Measurements from ENCODE around the gene PDHX.

DNA sequence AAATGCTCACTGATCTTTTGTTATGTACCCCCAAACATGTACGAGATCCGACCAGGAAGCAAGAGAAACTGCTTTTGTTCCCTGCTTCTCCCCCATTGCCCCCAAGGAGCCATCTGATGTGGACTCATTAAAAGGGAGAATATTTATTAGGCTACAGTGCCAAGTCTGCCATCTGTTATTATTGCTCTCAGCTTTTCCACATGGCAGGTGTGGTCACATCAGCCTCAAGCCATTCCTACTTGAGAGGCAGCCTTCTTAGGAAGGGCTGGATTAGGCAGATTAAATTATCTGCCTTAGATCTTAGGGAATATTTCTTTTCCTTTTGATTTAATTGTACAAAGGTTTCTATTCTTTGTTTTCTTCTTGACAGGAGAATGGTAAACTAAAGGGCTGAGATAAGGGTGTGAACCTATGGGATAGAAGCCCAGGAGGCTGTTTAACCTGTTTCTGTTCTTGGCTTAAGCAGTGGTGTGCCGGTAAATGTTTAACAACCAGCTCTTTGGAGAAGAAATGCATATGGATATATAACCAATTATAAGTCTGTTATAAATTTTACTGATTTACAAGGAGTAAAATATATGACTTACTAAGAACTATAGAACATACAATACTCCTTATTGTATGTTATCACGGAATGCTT is 88.8 kb downstream of the PDHX start:
- TF ChIP-seq, protein P1, sequence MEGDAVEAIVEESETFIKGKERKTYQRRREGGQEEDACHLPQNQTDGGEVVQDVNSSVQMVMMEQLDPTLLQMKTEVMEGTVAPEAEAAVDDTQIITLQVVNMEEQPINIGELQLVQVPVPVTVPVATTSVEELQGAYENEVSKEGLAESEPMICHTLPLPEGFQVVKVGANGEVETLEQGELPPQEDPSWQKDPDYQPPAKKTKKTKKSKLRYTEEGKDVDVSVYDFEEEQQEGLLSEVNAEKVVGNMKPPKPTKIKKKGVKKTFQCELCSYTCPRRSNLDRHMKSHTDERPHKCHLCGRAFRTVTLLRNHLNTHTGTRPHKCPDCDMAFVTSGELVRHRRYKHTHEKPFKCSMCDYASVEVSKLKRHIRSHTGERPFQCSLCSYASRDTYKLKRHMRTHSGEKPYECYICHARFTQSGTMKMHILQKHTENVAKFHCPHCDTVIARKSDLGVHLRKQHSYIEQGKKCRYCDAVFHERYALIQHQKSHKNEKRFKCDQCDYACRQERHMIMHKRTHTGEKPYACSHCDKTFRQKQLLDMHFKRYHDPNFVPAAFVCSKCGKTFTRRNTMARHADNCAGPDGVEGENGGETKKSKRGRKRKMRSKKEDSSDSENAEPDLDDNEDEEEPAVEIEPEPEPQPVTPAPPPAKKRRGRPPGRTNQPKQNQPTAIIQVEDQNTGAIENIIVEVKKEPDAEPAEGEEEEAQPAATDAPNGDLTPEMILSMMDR (IDR thresholded peaks at IDR 0.05; ENCODE audit: low read length): no peak
- no peak for TF ChIP-seq EZH2 (optimal IDR thresholded peaks at IDR 0.05; ENCODE audit: low read depth, low read length)
